ENCODE measurements around the gene VWA2.
"Not testable (repeated sequence)": the region's sequence is repeated elsewhere in the genome, so short reads cannot be mapped to it uniquely, and the experiment has no call there.

Gene VWA2

GRCh38 chr10:114315566-114316420 lies 76.7 kb downstream of the VWA2 start:
- DNase-seq (ENCODE audit: low spot score) (no peak), FAIRE-seq (no peak)

- FAIRE-seq (no peak), DNase-seq (ENCODE audit: low spot score) (no peak)
Measured at GRCh38 chr10:114316744-114317143, 77.7 kb downstream of the VWA2 start.

- DNase-seq (ENCODE audit: low spot score): no peak
- no peak for FAIRE-seq
Measured at GRCh38 chr10:114319406-114320248, 80.6 kb downstream of the VWA2 start.

DNA sequence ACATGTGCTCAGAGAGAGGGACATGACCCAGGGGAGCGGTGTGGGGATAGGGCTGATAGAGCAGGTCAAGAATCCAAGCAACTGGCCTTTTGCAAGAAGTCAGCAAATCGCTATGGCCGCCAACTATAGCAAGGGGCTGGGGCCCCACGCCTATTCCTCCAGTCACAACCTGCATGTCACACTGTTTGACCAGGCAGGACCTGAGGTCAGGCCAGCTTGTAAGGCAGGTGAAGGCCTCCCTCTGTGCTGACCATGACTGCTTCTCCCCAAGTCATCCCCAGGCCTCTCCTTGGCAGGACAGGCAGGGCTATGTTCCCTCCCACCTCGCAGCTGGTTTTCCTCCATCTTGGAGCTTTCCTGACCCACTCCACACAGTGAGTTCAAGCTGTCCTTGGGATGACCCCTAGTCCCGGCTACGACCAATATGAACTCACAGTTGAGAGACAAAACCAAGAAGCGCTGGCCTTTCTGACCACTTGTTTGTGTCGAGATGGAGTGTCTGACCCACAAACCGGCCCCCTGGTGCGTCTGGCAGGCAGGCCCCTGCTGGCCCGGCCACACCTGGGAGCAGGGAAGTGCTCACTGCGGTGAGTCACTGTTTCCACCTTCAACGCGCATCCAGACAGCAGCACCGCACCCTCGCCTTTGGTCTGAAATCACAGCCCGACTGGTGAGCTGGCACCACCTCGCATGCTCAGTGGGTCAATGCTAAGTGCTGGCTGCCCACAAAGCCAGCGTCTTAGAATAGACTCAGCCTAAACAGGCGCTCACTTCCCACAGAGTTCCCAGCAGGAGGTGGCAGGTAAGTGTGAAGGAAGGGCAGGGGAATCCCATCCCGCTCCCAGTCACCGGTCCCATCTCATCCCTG lies 81.4 kb downstream of the VWA2 start:
- FAIRE-seq (peak; percentile 92), DNase-seq (ENCODE audit: low spot score) (peak; percentile 93)

DNA sequence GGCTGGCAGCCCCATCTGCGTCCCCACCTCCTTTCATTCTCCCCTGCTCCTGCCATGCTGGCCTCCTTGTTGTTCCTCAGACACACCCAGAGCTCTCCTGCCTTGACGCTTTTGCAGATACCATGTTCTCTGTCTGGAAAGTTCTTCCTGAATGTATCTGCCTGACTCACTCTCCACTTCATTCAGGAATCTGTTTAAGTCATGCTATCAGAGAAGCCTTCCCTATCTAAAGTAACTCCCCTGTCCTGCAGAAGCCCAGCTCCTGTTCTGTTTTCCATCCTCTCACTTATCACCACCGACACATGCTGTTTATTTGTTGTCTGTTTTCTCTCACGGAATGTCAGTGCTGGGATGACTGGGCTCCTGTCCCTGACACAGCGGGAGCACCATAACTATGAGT lies 83.3 kb downstream of the VWA2 start:
- FAIRE-seq (no peak), DNase-seq (ENCODE audit: low spot score) (no peak)

- DNase-seq (ENCODE audit: low spot score) (no peak), FAIRE-seq (no peak)
Measured at GRCh38 chr10:114323023-114323422, 84.0 kb downstream of the VWA2 start.

- DNase-seq (ENCODE audit: low spot score) (no peak), FAIRE-seq (no peak)
Measured at GRCh38 chr10:114326795-114327194, 87.7 kb downstream of the VWA2 start.

- DNase-seq (ENCODE audit: low spot score) (no peak), FAIRE-seq (no peak)
Measured at GRCh38 chr10:114327537-114328440, 88.7 kb downstream of the VWA2 start.

DNA sequence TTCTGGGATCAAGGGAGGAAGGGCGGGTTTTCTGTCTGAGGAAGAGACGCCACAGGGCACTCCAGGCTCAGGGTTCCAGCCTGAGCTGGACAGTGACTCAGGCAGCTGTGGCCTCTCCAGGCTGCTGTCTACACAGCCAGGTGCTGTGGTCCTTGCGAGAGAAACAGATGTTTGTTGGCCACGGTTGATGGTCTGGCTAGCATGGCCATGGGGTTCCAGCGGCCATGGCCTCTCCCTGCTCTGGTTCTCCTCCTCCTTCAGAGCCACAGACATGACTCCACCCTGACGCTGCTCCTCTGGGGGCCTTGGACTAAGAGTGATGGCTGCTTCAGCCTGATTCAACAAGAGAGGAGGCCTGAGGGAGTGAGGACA lies 89.4 kb downstream of the VWA2 start:
- DNase-seq (ENCODE audit: low spot score) (no peak), FAIRE-seq (no peak)

DNA sequence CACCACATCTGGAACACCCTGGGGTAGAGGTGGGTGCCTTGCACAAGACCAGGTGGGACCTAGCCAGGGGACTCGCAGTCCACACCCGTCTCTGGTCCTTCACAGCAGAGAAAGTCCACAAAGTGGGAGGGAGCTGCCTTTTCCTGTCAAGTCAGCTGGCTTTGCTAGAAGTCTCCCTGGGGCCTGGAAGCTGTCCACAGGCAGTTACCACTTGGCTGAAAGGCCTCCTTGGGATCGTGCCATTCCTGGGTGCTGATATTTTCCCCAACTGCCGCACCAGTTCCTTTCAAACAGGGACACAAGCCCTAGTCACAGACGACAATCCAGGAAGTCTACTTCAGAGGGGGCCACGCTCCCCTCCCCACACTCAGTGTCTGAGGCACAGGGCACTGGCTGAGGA lies 89.8 kb downstream of the VWA2 start:
- no peak for FAIRE-seq
- DNase-seq (ENCODE audit: low spot score): no peak

DNA sequence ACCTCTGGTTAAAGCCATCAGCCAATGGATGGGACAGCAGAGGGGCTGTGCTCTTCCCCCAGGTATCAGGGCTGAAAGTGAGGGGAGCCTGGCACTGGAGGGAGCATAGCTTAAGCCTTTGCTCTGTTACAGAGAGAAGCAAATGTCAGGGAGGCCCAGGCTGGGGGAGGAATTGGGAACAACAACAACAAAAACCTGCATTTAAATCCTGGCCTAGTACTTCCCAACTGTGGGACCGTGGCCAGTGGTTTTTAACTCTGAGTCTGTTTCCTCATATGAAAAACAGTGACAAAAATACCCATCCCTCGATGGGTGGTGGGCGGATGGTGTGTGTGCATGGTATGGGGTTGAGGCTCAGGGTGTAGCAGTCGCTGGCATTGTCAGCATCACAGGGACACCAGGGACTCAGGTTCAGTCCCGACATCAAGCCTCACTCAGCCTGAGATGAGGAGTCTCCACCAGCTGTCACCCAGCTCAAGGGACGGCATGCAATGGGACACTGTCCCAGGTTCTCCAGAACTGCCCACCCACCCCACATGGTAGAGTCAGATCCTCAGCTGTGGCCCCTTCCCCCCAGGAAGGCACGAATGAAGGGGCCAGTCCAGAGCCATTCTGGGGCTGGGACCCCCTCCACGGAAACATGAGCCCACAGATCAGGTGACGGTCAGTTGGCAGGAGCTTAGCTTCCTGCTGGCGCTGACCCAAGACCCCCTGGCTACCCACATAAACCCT lies 90.7 kb downstream of the VWA2 start:
- DNase-seq (ENCODE audit: low spot score) (no peak), FAIRE-seq (no peak)

DNA sequence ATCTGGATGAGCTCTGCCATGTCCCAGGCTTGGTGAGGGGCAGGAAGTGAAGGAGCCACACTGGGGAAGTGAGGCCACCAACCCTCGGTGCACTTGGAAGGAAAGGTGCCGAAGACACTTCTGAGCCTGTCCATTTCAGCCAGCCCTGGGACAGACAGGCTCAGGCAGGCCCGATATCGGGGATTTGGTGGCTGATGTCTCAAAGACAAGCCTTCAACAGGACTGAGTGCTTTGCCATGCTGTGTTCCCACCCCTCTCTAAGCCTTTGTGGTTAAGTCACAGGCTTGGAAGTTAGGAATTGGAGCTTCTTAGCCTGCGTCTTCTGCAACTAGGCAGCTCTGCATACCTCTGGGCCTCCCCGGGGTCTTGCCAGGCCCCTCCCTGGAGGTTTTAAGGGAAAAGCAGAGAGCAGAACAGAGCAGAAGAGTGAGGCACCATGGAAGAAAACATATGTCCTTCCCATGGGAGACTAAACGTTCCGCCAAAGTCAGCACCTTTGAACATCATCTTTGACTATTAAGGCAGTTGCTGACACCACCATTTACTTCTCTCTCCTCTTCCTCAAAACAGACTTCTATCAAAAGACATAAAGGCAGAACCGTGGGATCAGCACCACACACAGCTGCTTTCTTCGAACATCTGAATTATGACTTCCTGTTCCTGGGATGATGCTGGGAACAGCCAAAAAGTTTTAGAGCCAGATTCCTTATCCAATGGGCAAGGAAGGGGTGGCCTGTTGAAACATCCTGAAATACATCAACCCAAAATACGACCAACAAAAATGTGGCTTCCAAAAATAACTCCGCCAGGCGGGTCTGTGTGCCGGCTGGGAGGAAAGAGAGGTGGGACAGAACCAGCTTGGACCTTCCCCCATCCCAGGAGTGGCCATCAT lies 93.5 kb downstream of the VWA2 start:
- FAIRE-seq: no peak
- no peak for DNase-seq (ENCODE audit: low spot score)

- DNase-seq (ENCODE audit: low spot score); FAIRE-seq: not testable (repeated sequence)
Measured at GRCh38 chr10:114333441-114333840, 94.4 kb downstream of the VWA2 start.

- DNase-seq (ENCODE audit: low spot score): peak; percentile 17
- no peak for FAIRE-seq
Measured at GRCh38 chr10:114334301-114334700, 95.2 kb downstream of the VWA2 start.

GRCh38 chr10:114335614-114336013 lies 96.6 kb downstream of the VWA2 start:
- DNase-seq (ENCODE audit: low spot score): no peak
- FAIRE-seq: no peak

- FAIRE-seq: no peak
Measured at GRCh38 chr10:114336823-114337509, 97.9 kb downstream of the VWA2 start.

DNA sequence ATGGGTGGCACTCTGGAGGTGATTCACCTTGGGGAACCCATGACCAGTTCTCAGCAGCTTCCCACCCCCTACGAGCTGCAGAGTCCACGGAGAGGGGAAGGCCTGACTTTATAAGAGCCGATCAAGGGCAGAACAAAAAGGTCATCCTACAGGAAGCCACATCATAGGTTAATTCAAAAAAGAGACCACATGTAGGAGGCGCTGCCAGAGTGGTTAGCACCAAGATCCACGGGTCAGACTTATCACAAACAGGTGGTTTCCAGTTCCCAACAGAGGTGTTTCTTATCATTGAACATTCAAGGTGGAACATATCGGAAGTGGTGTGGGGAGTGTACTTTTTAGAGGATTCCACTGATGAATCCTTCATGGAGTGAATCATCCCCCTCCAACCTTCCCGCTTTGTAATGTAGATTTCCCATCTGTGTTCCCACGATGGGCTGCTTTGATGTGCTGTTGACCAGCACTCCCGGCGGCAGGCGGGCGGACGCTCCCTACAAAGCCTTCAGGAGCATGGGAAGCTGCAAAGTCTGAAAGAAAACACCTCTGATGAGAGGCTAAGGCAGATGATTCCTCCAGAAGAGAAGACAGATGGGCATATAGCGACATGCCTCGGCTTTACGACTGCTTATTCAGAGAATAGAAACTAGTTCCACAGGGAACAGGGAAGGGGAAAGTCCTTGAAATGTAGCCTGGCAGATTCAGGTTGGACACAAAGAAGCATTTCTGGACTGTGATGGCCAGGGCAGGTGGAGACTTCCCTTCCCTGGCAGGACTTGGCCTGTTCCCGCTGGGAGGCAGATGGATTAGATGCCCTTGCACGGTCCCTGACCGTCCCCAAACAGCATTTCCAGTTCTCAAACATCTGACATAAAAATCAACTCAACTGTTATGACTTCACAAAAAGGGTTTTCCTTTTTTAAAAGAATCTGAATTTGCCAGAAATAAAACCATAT lies 98.7 kb downstream of the VWA2 start:
- no peak for DNase-seq (ENCODE audit: low spot score)
- FAIRE-seq: no peak

More at GRCh38 chr10:114336823-114337509, 97.9 kb downstream of the VWA2 start:
- DNase-seq (ENCODE audit: low spot score): no peak
